H9 (cell line): ENCODE results near the gene FLT1. TPM values are rescaled to one million over a fixed set of nuclear protein-coding genes. Genes with fewer than 3 reads are reported as not detected.

Source experiments
- DNase-seq: peaks from one replicate; pipeline ENCODE4 v3.0.0-alpha.2; 2017
- H2AFZ ChIP-seq: one replicate; pipeline ENCODE4 v1.6.1; 2013; ENCODE audit warnings: mild to moderate bottlenecking, low read length, control low read depth, moderate library complexity
- H2AK5ac ChIP-seq: 2 replicates; pipeline ENCODE4 v1.6.1; 2013; ENCODE audit warnings: low read length, control low read depth, mixed read lengths; ENCODE audit not compliant: insufficient read length
- H2BK120ac ChIP-seq: one replicate; pipeline ENCODE4 v1.6.1; 2013; ENCODE audit warnings: low read depth, mild to moderate bottlenecking, low read length, control low read depth, inconsistent platforms; ENCODE audit not compliant: poor library complexity, severe bottlenecking
- H2BK12ac ChIP-seq: 2 replicates; pipeline ENCODE4 v1.6.1; 2013; ENCODE audit warnings: low read length, control low read depth, mixed read lengths, low read depth; ENCODE audit not compliant: insufficient read length
- H2BK15ac ChIP-seq: 2 replicates; pipeline ENCODE4 v1.6.1; 2013; ENCODE audit warnings: low read depth, low read length, control low read depth
- H2BK20ac ChIP-seq: one replicate; pipeline ENCODE4 v1.6.1; 2013; ENCODE audit warnings: low read depth, mild to moderate bottlenecking, low read length, control low read depth, inconsistent platforms; ENCODE audit not compliant: poor library complexity, severe bottlenecking
- H2BK5ac ChIP-seq: 2 replicates; pipeline ENCODE4 v1.6.1; 2013; ENCODE audit warnings: low read length, control low read depth, mixed read lengths; ENCODE audit not compliant: insufficient read length
- H3K14ac ChIP-seq: 2 replicates; pipeline ENCODE4 v1.6.1; 2013; ENCODE audit warnings: low read length, control low read depth; ENCODE audit not compliant: insufficient read depth
- H3K18ac ChIP-seq: 2 replicates; pipeline ENCODE4 v1.6.1; 2013; ENCODE audit warnings: low read depth, mild to moderate bottlenecking, mixed read lengths, low read length, control low read depth; ENCODE audit not compliant: insufficient read length
- H3K23ac ChIP-seq: 2 replicates; pipeline ENCODE4 v1.6.1; 2013; ENCODE audit warnings: low read length, control low read depth, mixed read lengths, low read depth; ENCODE audit not compliant: insufficient read length
- H3K23me2 ChIP-seq: 2 replicates; pipeline ENCODE4 v1.6.1; 2013; ENCODE audit warnings: low read depth, mild to moderate bottlenecking, mixed read lengths, low read length, control low read depth; ENCODE audit not compliant: insufficient read length, poor library complexity, severe bottlenecking
- H3K27ac ChIP-seq: 2 replicates; pipeline ENCODE4 v1.5.1; 2013; ENCODE audit warnings: low read length, control low read depth, mixed read lengths, low read depth; ENCODE audit not compliant: insufficient read length
- H3K27me3 ChIP-seq: 2 replicates; pipeline ENCODE4 v1.6.1; 2013; ENCODE audit warnings: low read length, control low read depth, inconsistent platforms; ENCODE audit not compliant: insufficient read depth
- H3K4ac ChIP-seq: 2 replicates; pipeline ENCODE4 v1.6.1; 2013; ENCODE audit warnings: low read depth, mild to moderate bottlenecking, control low read depth, inconsistent platforms, low read length, moderate library complexity
- H3K4me1 ChIP-seq: 2 replicates; pipeline ENCODE4 v1.6.1; 2013; ENCODE audit warnings: low read length, control low read depth, inconsistent platforms; ENCODE audit not compliant: insufficient read depth
- H3K4me2 ChIP-seq: 2 replicates; pipeline ENCODE4 v1.6.1; 2013; ENCODE audit warnings: low read length, control low read depth, mixed read lengths; ENCODE audit not compliant: insufficient read length, insufficient read depth
- H3K56ac ChIP-seq: 2 replicates; pipeline ENCODE4 v1.6.1; 2013; ENCODE audit warnings: low read depth, mild to moderate bottlenecking, mixed read lengths, low read length, control low read depth; ENCODE audit not compliant: insufficient read length
- H3K79me1 ChIP-seq: 2 replicates; pipeline ENCODE4 v1.6.1; 2013; ENCODE audit warnings: low read depth, mild to moderate bottlenecking, moderate library complexity, low read length, control low read depth, inconsistent platforms; ENCODE audit not compliant: insufficient read depth, poor library complexity, severe bottlenecking
- H3K79me2 ChIP-seq: 2 replicates; pipeline ENCODE4 v1.6.1; 2013; ENCODE audit warnings: low read length, control low read depth, inconsistent platforms; ENCODE audit not compliant: insufficient read depth
- H3K9ac ChIP-seq: 2 replicates; pipeline ENCODE4 v1.6.1; 2013; ENCODE audit warnings: low read length, control low read depth, mixed read lengths; ENCODE audit not compliant: insufficient read length; ENCODE audit errors: extremely low read depth
- H3K9me3 ChIP-seq: one replicate; pipeline ENCODE4 v1.6.1; 2013; ENCODE audit warnings: low read depth, low read length, inconsistent platforms; ENCODE audit not compliant: control insufficient read depth
- H3T11ph ChIP-seq: one replicate; pipeline ENCODE4 v1.6.1; 2013; ENCODE audit warnings: mild to moderate bottlenecking, low read length, control low read depth, inconsistent platforms
- H4K20me1 ChIP-seq: one replicate; pipeline ENCODE4 v1.6.1; 2013; ENCODE audit not compliant: control insufficient read depth, insufficient read length, insufficient read depth
- H4K5ac ChIP-seq: 2 replicates; pipeline ENCODE4 v1.6.1; 2013; ENCODE audit warnings: low read depth, mild to moderate bottlenecking, mixed read lengths, low read length, control low read depth; ENCODE audit not compliant: insufficient read length
- H4K8ac ChIP-seq: replicated peaks from 2 replicates; pipeline ENCODE4 v1.6.1; 2013; ENCODE audit warnings: low read length, control low read depth, mixed read lengths, low read depth; ENCODE audit not compliant: insufficient read length
- H4K91ac ChIP-seq: 2 replicates; pipeline ENCODE4 v1.6.1; 2013; ENCODE audit warnings: low read depth, mild to moderate bottlenecking, moderate library complexity, mixed read lengths, low read length, control low read depth; ENCODE audit not compliant: insufficient read length
- H3K27ac Mint-ChIP-seq, 3 experiments: 2 replicates in 2 of 3; 3 replicates in 1 of 3; pipeline ENCODE4 v1.8.0; 2020 to 2021; ENCODE audit warnings: mixed read lengths in 3 of 3, mild to moderate bottlenecking in 1 of 3, moderate library complexity in 1 of 3
- H3K27me3 Mint-ChIP-seq: 2 replicates; pipeline ENCODE4 v1.8.0; 2021; ENCODE audit warnings: low read depth, mild to moderate bottlenecking, moderate library complexity, mixed read lengths
- H3K36me3 Mint-ChIP-seq, 3 experiments: 2 replicates in 2 of 3; 3 replicates in 1 of 3; pipeline ENCODE4 v1.8.0; 2020 to 2021; ENCODE audit warnings: low read depth in 3 of 3, mixed read lengths in 3 of 3; ENCODE audit not compliant: insufficient read depth in 1 of 3
- H3K4me1 Mint-ChIP-seq, 2 experiments: 2 replicates each; pipeline ENCODE4 v1.8.0; 2020; ENCODE audit warnings: mixed read lengths in 2 of 2
- H3K4me3 Mint-ChIP-seq, 2 experiments: 2 replicates in 1 of 2; 3 replicates in 1 of 2; pipeline ENCODE4 v1.8.0; 2020 to 2021; ENCODE audit warnings: mild to moderate bottlenecking in 2 of 2, mixed read lengths in 2 of 2, moderate library complexity in 1 of 2
- H3K9me3 Mint-ChIP-seq, 2 experiments: 2 replicates in 1 of 2; 3 replicates in 1 of 2; pipeline ENCODE4 v1.8.0; 2020; ENCODE audit warnings: mild to moderate bottlenecking in 2 of 2, mixed read lengths in 2 of 2, moderate library complexity in 1 of 2
- WGBS: extraction: QIAGEN DNeasy Blood & Tissue Kit; methylation state at CpG from one replicate; pipeline ENCODE4 v1.1.7; 2013; ENCODE audit warnings: missing lambda C conversion rate, low lambda C conversion rate, mixed read lengths; ENCODE audit not compliant: insufficient read length; ENCODE audit errors: extremely low coverage; 5-methylcytosine and 5-hydroxymethylcytosine counted together
- total RNA-seq: library from RNA; stranded (reverse); gene quantifications from 2 replicates; pipeline ENCODE4 v1.2.1, GENCODE V29; 2021
- TF ChIP-seq, protein P1 (sequence below): fragments of 200-600 bp; sonication (generic); conservative IDR thresholded peaks from 3 replicates; pipeline ENCODE4 v1.8.0; 2021; ENCODE audit warnings: antibody characterized with exemption, mild to moderate bottlenecking

The FLT1 gene
- total RNA-seq, 1 experiment from 2014 or later, result 84.1 TPM

DNA sequence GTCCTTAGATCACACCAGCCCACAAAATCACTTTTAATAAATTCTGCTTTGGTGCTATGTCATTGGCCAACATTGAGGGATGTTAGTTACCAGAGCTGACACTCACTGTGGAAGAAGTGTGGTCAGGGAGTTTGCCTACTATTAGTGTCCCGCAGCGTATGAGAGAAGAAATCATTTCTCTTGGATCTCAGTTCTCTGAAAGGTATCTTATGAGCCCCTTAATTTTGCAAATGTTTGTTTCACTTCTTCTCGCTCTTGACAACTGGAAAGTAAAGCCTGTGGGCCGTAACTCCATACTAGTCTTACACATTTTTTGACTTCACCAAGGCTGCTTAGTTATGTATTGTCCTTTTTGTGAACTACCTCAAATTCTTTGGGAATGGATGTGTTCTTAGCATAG is 80.9 kb downstream of the FLT1 start:
- Histone ChIP-seq H3K79me2 (peaks cover 3% of the 10 kb centered on the region; the same call in 1 of the 2 replicates), H3K4me1 (peaks cover under 1% of the 10 kb centered on the region; the same call in 1 of the 2 replicates)

More for the DNA sequence above, 80.9 kb downstream of the FLT1 start:
- no CpG with 5 or more reads among the region's 4 CpGs for whole genome bisulfite sequencing
- H2BK5ac ChIP-seq, result no peak overlapping the region
- Mint-ChIP-seq H3K27ac (peak overlapping the region in 2 of 3 experiments; percentile 41 to 77; a peak in 2 of 7 replicates), H3K9me3 (no peaks in the 10 kb centered on the region), H3K4me1 (peaks cover 29 to 32% of the 10 kb centered on the region in 2 experiments), H3K27me3 (no peaks in the 10 kb centered on the region; the same call in 1 of the 2 replicates), H3K36me3 (peaks cover 26 to 75% (median 44%) of the 10 kb centered on the region in 3 experiments; a peak in 6 of 7 replicates), H3K4me3 (no peak overlapping the region)
- no peak for DNase-seq
- no peak overlapping the region for H2AK5ac ChIP-seq
- no peak overlapping the region for H4K91ac ChIP-seq
- H4K20me1 ChIP-seq, result no peaks in the 10 kb centered on the region
- H3K9me3 ChIP-seq, result no peaks in the 10 kb centered on the region
- H3K14ac ChIP-seq, result no peak overlapping the region
- H3K56ac ChIP-seq, result no peak overlapping the region
- no peak overlapping the region for H2BK12ac ChIP-seq
- TF ChIP-seq, protein P1, sequence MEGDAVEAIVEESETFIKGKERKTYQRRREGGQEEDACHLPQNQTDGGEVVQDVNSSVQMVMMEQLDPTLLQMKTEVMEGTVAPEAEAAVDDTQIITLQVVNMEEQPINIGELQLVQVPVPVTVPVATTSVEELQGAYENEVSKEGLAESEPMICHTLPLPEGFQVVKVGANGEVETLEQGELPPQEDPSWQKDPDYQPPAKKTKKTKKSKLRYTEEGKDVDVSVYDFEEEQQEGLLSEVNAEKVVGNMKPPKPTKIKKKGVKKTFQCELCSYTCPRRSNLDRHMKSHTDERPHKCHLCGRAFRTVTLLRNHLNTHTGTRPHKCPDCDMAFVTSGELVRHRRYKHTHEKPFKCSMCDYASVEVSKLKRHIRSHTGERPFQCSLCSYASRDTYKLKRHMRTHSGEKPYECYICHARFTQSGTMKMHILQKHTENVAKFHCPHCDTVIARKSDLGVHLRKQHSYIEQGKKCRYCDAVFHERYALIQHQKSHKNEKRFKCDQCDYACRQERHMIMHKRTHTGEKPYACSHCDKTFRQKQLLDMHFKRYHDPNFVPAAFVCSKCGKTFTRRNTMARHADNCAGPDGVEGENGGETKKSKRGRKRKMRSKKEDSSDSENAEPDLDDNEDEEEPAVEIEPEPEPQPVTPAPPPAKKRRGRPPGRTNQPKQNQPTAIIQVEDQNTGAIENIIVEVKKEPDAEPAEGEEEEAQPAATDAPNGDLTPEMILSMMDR, result no peak
- H2AFZ ChIP-seq, result no peak overlapping the region
- no peak overlapping the region for H2BK15ac ChIP-seq
- H3K4ac ChIP-seq, result no peak overlapping the region
- no peaks in the 10 kb centered on the region for H3K79me1 ChIP-seq
- H3K27ac ChIP-seq, result peak overlapping the region; percentile 20
- no peak overlapping the region for H3K18ac ChIP-seq
- H3K27me3 ChIP-seq, result no peaks in the 10 kb centered on the region
- H3K9ac ChIP-seq, result no peak overlapping the region
- H4K5ac ChIP-seq, result no peak overlapping the region
- no peaks in the 10 kb centered on the region for H3K23me2 ChIP-seq
- no peak overlapping the region for H2BK20ac ChIP-seq
- H3K4me2 ChIP-seq, result no peak overlapping the region
- H3K23ac ChIP-seq, result no peak overlapping the region
- no peak overlapping the region for H3T11ph ChIP-seq
- no peak overlapping the region for H4K8ac ChIP-seq
- H2BK120ac ChIP-seq, result no peak overlapping the region
